H9 (cell line): ENCODE measurements around the gene FAM78B. TPM values are rescaled to one million over a fixed set of nuclear protein-coding genes. Genes with fewer than 3 reads are reported as not detected.

ENCODE experiments used
- DNase-seq: peaks from one replicate; pipeline ENCODE4 v3.0.0-alpha.2; 2017
- H2AFZ ChIP-seq: one replicate; pipeline ENCODE4 v1.6.1; 2013; ENCODE audit warnings: mild to moderate bottlenecking, low read length, control low read depth, moderate library complexity
- H2AK5ac ChIP-seq: 2 replicates; pipeline ENCODE4 v1.6.1; 2013; ENCODE audit warnings: low read length, control low read depth, mixed read lengths; ENCODE audit not compliant: insufficient read length
- H2BK120ac ChIP-seq: one replicate; pipeline ENCODE4 v1.6.1; 2013; ENCODE audit warnings: low read depth, mild to moderate bottlenecking, low read length, control low read depth, inconsistent platforms; ENCODE audit not compliant: poor library complexity, severe bottlenecking
- H2BK12ac ChIP-seq: 2 replicates; pipeline ENCODE4 v1.6.1; 2013; ENCODE audit warnings: low read length, control low read depth, mixed read lengths, low read depth; ENCODE audit not compliant: insufficient read length
- H2BK15ac ChIP-seq: 2 replicates; pipeline ENCODE4 v1.6.1; 2013; ENCODE audit warnings: low read depth, low read length, control low read depth
- H2BK20ac ChIP-seq: one replicate; pipeline ENCODE4 v1.6.1; 2013; ENCODE audit warnings: low read depth, mild to moderate bottlenecking, low read length, control low read depth, inconsistent platforms; ENCODE audit not compliant: poor library complexity, severe bottlenecking
- H2BK5ac ChIP-seq: 2 replicates; pipeline ENCODE4 v1.6.1; 2013; ENCODE audit warnings: low read length, control low read depth, mixed read lengths; ENCODE audit not compliant: insufficient read length
- H3K14ac ChIP-seq: 2 replicates; pipeline ENCODE4 v1.6.1; 2013; ENCODE audit warnings: low read length, control low read depth; ENCODE audit not compliant: insufficient read depth
- H3K18ac ChIP-seq: 2 replicates; pipeline ENCODE4 v1.6.1; 2013; ENCODE audit warnings: low read depth, mild to moderate bottlenecking, mixed read lengths, low read length, control low read depth; ENCODE audit not compliant: insufficient read length
- H3K23ac ChIP-seq: 2 replicates; pipeline ENCODE4 v1.6.1; 2013; ENCODE audit warnings: low read length, control low read depth, mixed read lengths, low read depth; ENCODE audit not compliant: insufficient read length
- H3K23me2 ChIP-seq: 2 replicates; pipeline ENCODE4 v1.6.1; 2013; ENCODE audit warnings: low read depth, mild to moderate bottlenecking, mixed read lengths, low read length, control low read depth; ENCODE audit not compliant: insufficient read length, poor library complexity, severe bottlenecking
- H3K27ac ChIP-seq: 2 replicates; pipeline ENCODE4 v1.5.1; 2013; ENCODE audit warnings: low read length, control low read depth, mixed read lengths, low read depth; ENCODE audit not compliant: insufficient read length
- H3K27me3 ChIP-seq: 2 replicates; pipeline ENCODE4 v1.6.1; 2013; ENCODE audit warnings: low read length, control low read depth, inconsistent platforms; ENCODE audit not compliant: insufficient read depth
- H3K4ac ChIP-seq: 2 replicates; pipeline ENCODE4 v1.6.1; 2013; ENCODE audit warnings: low read depth, mild to moderate bottlenecking, control low read depth, inconsistent platforms, low read length, moderate library complexity
- H3K4me1 ChIP-seq: 2 replicates; pipeline ENCODE4 v1.6.1; 2013; ENCODE audit warnings: low read length, control low read depth, inconsistent platforms; ENCODE audit not compliant: insufficient read depth
- H3K4me2 ChIP-seq: 2 replicates; pipeline ENCODE4 v1.6.1; 2013; ENCODE audit warnings: low read length, control low read depth, mixed read lengths; ENCODE audit not compliant: insufficient read length, insufficient read depth
- H3K56ac ChIP-seq: 2 replicates; pipeline ENCODE4 v1.6.1; 2013; ENCODE audit warnings: low read depth, mild to moderate bottlenecking, mixed read lengths, low read length, control low read depth; ENCODE audit not compliant: insufficient read length
- H3K79me1 ChIP-seq: 2 replicates; pipeline ENCODE4 v1.6.1; 2013; ENCODE audit warnings: low read depth, mild to moderate bottlenecking, moderate library complexity, low read length, control low read depth, inconsistent platforms; ENCODE audit not compliant: insufficient read depth, poor library complexity, severe bottlenecking
- H3K79me2 ChIP-seq: 2 replicates; pipeline ENCODE4 v1.6.1; 2013; ENCODE audit warnings: low read length, control low read depth, inconsistent platforms; ENCODE audit not compliant: insufficient read depth
- H3K9ac ChIP-seq: 2 replicates; pipeline ENCODE4 v1.6.1; 2013; ENCODE audit warnings: low read length, control low read depth, mixed read lengths; ENCODE audit not compliant: insufficient read length; ENCODE audit errors: extremely low read depth
- H3K9me3 ChIP-seq: one replicate; pipeline ENCODE4 v1.6.1; 2013; ENCODE audit warnings: low read depth, low read length, inconsistent platforms; ENCODE audit not compliant: control insufficient read depth
- H3T11ph ChIP-seq: one replicate; pipeline ENCODE4 v1.6.1; 2013; ENCODE audit warnings: mild to moderate bottlenecking, low read length, control low read depth, inconsistent platforms
- H4K20me1 ChIP-seq: one replicate; pipeline ENCODE4 v1.6.1; 2013; ENCODE audit not compliant: control insufficient read depth, insufficient read length, insufficient read depth
- H4K5ac ChIP-seq: 2 replicates; pipeline ENCODE4 v1.6.1; 2013; ENCODE audit warnings: low read depth, mild to moderate bottlenecking, mixed read lengths, low read length, control low read depth; ENCODE audit not compliant: insufficient read length
- H4K8ac ChIP-seq: replicated peaks from 2 replicates; pipeline ENCODE4 v1.6.1; 2013; ENCODE audit warnings: low read length, control low read depth, mixed read lengths, low read depth; ENCODE audit not compliant: insufficient read length
- H4K91ac ChIP-seq: 2 replicates; pipeline ENCODE4 v1.6.1; 2013; ENCODE audit warnings: low read depth, mild to moderate bottlenecking, moderate library complexity, mixed read lengths, low read length, control low read depth; ENCODE audit not compliant: insufficient read length
- H3K27ac Mint-ChIP-seq, 3 experiments: 2 replicates in 2 of 3; 3 replicates in 1 of 3; pipeline ENCODE4 v1.8.0; 2020 to 2021; ENCODE audit warnings: mixed read lengths in 3 of 3, mild to moderate bottlenecking in 1 of 3, moderate library complexity in 1 of 3
- H3K27me3 Mint-ChIP-seq: 2 replicates; pipeline ENCODE4 v1.8.0; 2021; ENCODE audit warnings: low read depth, mild to moderate bottlenecking, moderate library complexity, mixed read lengths
- H3K36me3 Mint-ChIP-seq, 3 experiments: 2 replicates in 2 of 3; 3 replicates in 1 of 3; pipeline ENCODE4 v1.8.0; 2020 to 2021; ENCODE audit warnings: low read depth in 3 of 3, mixed read lengths in 3 of 3; ENCODE audit not compliant: insufficient read depth in 1 of 3
- H3K4me1 Mint-ChIP-seq, 2 experiments: 2 replicates each; pipeline ENCODE4 v1.8.0; 2020; ENCODE audit warnings: mixed read lengths in 2 of 2
- H3K4me3 Mint-ChIP-seq, 2 experiments: 2 replicates in 1 of 2; 3 replicates in 1 of 2; pipeline ENCODE4 v1.8.0; 2020 to 2021; ENCODE audit warnings: mild to moderate bottlenecking in 2 of 2, mixed read lengths in 2 of 2, moderate library complexity in 1 of 2
- H3K9me3 Mint-ChIP-seq, 2 experiments: 2 replicates in 1 of 2; 3 replicates in 1 of 2; pipeline ENCODE4 v1.8.0; 2020; ENCODE audit warnings: mild to moderate bottlenecking in 2 of 2, mixed read lengths in 2 of 2, moderate library complexity in 1 of 2
- CTCF ChIP-seq: fragments of 200-600 bp; sonication (generic); conservative IDR thresholded peaks from 3 replicates; pipeline ENCODE4 v1.8.0; 2021; ENCODE audit warnings: antibody characterized with exemption, mild to moderate bottlenecking
- WGBS: extraction: QIAGEN DNeasy Blood & Tissue Kit; methylation state at CpG from one replicate; pipeline ENCODE4 v1.1.7; 2013; ENCODE audit warnings: missing lambda C conversion rate, low lambda C conversion rate, mixed read lengths; ENCODE audit not compliant: insufficient read length; ENCODE audit errors: extremely low coverage; 5-methylcytosine and 5-hydroxymethylcytosine counted together
- total RNA-seq: library from RNA; stranded (reverse); gene quantifications from 2 replicates; pipeline ENCODE4 v1.2.1, GENCODE V29; 2021

FAM78B gene
- total RNA-seq, 1 experiment from 2014 or later: 2.3 TPM

GRCh38 chr1:166057650-166058049 lies 109.2 kb downstream of the FAM78B start:
- DNase-seq: no peak
- no peak overlapping the region for H3K14ac ChIP-seq
- peaks cover 2% of the 10 kb centered on the region; the same call in 1 of the 2 replicates for H3K27me3 Mint-ChIP-seq
- H4K20me1 ChIP-seq: no peaks in the 10 kb centered on the region
- no peak for TF ChIP-seq CTCF
- H3K27me3 ChIP-seq: no peaks in the 10 kb centered on the region
- H3K9ac ChIP-seq: no peak overlapping the region
- H2BK20ac ChIP-seq: no peak overlapping the region
- no peak overlapping the region for H4K8ac ChIP-seq
- no peak overlapping the region for H2AFZ ChIP-seq
- H3K27ac Mint-ChIP-seq: no peak overlapping the region; a peak in 1 of 7 replicates
- no peak overlapping the region for H2AK5ac ChIP-seq
- H2BK120ac ChIP-seq: no peak overlapping the region
- H3K4me1 Mint-ChIP-seq: no peaks in the 10 kb centered on the region
- no peak overlapping the region for H3K4ac ChIP-seq
- no peak overlapping the region for H3K4me2 ChIP-seq
- H3K23me2 ChIP-seq: no peaks in the 10 kb centered on the region
- no peak overlapping the region for H2BK5ac ChIP-seq
- whole genome bisulfite sequencing: no CpG with 5 or more reads among the region's 5 CpGs
- H3T11ph ChIP-seq: no peak overlapping the region
- no peak overlapping the region for H4K5ac ChIP-seq
- H3K4me3 Mint-ChIP-seq: no peak overlapping the region
- no peak overlapping the region for H4K91ac ChIP-seq
- no peak overlapping the region for H2BK15ac ChIP-seq
- H3K36me3 Mint-ChIP-seq: no peaks in the 10 kb centered on the region
- H3K9me3 ChIP-seq: no peaks in the 10 kb centered on the region
- no peaks in the 10 kb centered on the region for H3K79me2 ChIP-seq
- H3K79me1 ChIP-seq: no peaks in the 10 kb centered on the region
- no peak overlapping the region for H3K27ac ChIP-seq
- no peak overlapping the region for H3K18ac ChIP-seq
- no peaks in the 10 kb centered on the region for H3K4me1 ChIP-seq
- H3K23ac ChIP-seq: no peak overlapping the region
- no peak overlapping the region for H3K56ac ChIP-seq
- no peak overlapping the region for H2BK12ac ChIP-seq
- H3K9me3 Mint-ChIP-seq: no peaks in the 10 kb centered on the region; a peak in 1 of 5 replicates
